Measurements from ENCODE around the gene POLA1. TPM values are rescaled to one million over a fixed set of nuclear protein-coding genes. Genes with fewer than 3 reads are reported as not detected.
"Not testable (repeated sequence)": the region's sequence is repeated elsewhere in the genome, so short reads cannot be mapped to it uniquely, and the experiment has no call there.

Gene POLA1
- 11.9 and 13.8 TPM in 2 replicates for total RNA-seq

- peak; percentile 27 for TF ChIP-seq CTCF (IDR thresholded peaks at IDR 0.05; ENCODE audit: insufficient read depth, low read depth, low read length)
- DNase-seq (ENCODE audit: low read depth) = peak; percentile 96
- H3K4me3 ChIP-seq (ENCODE audit: low read depth, low read length) = peak within 1 kb of the TSS; percentile 77
These were observed at the start of gene POLA1 for GRCh38 chrX:24693453-24694202. Gene POLA1, plus strand, starts transcription at chrX:24693918. Its CDS starts 44 bp downstream, at chrX:24693962.

GRCh38 chrX:24646006-24646405 lies 47.7 kb upstream of the POLA1 start:
- no peak overlapping the region for H3K4me3 ChIP-seq (ENCODE audit: low read depth, low read length)
- no peak for DNase-seq (ENCODE audit: low read depth)
- TF ChIP-seq CTCF (IDR thresholded peaks at IDR 0.05; ENCODE audit: insufficient read depth, low read depth, low read length) = no peak

- no peak overlapping the region for H3K4me3 ChIP-seq (ENCODE audit: low read depth, low read length)
- DNase-seq (ENCODE audit: low read depth) = peak; percentile 2
- no peak for TF ChIP-seq CTCF (IDR thresholded peaks at IDR 0.05; ENCODE audit: insufficient read depth, low read depth, low read length)
These were observed 47.0 kb upstream of the POLA1 start for GRCh38 chrX:24646745-24647182.

- TF ChIP-seq CTCF (IDR thresholded peaks at IDR 0.05; ENCODE audit: insufficient read depth, low read depth, low read length) = no peak
- H3K4me3 ChIP-seq (ENCODE audit: low read depth, low read length) = peak within 1 kb of the TSS; percentile 25
- DNase-seq (ENCODE audit: low read depth) = peak; percentile 60
These were observed 46.3 kb upstream of the POLA1 start, which contains the start of gene PCYT1B for GRCh38 chrX:24647257-24648058. Gene PCYT1B, minus strand, starts transcription at chrX:24647347. Its CDS starts 242 bp downstream, at chrX:24647105.

- no peak for DNase-seq (ENCODE audit: low read depth)
- no peak for TF ChIP-seq CTCF (IDR thresholded peaks at IDR 0.05; ENCODE audit: insufficient read depth, low read depth, low read length)
- no peak overlapping the region for H3K4me3 ChIP-seq (ENCODE audit: low read depth, low read length)
These were observed 45.2 kb upstream of the POLA1 start for GRCh38 chrX:24648495-24648894.

- no peak for TF ChIP-seq CTCF (IDR thresholded peaks at IDR 0.05; ENCODE audit: insufficient read depth, low read depth, low read length)
These were observed 41.9 kb upstream of the POLA1 start for GRCh38 chrX:24651783-24652182.

GRCh38 chrX:24655679-24656078 lies 38.0 kb upstream of the POLA1 start:
- not testable (repeated sequence) for H3K4me3 ChIP-seq (ENCODE audit: low read depth, low read length); DNase-seq (ENCODE audit: low read depth)

More at GRCh38 chrX:24651783-24652182, 41.9 kb upstream of the POLA1 start:
- no peak overlapping the region for H3K4me3 ChIP-seq (ENCODE audit: low read depth, low read length)
- DNase-seq (ENCODE audit: low read depth) = no peak
